IPS-15b (cell line): Measurements from ENCODE around the gene DENND1B.

Experiments used
- H3K27me3 ChIP-seq: one replicate; pipeline ENCODE4 v1.6.1; 2013; ENCODE audit warnings: low read length; ENCODE audit not compliant: control insufficient read depth, insufficient read depth
- H3K36me3 ChIP-seq: one replicate; pipeline ENCODE4 v1.6.1; 2013; ENCODE audit warnings: low read length; ENCODE audit not compliant: control insufficient read depth, insufficient read depth
- H3K4me1 ChIP-seq: one replicate; pipeline ENCODE4 v1.6.1; 2013; ENCODE audit warnings: mild to moderate bottlenecking, low read length; ENCODE audit not compliant: control insufficient read depth, insufficient read depth
- H3K4me3 ChIP-seq: one replicate; pipeline ENCODE4 v1.5.1; 2013; ENCODE audit warnings: low read depth, low read length
- H3K9ac ChIP-seq: one replicate; pipeline ENCODE4 v1.6.1; 2013; ENCODE audit warnings: low read depth, mild to moderate bottlenecking, low read length
- H3K9me3 ChIP-seq: one replicate; pipeline ENCODE4 v1.6.1; 2013; ENCODE audit warnings: mild to moderate bottlenecking, low read length; ENCODE audit not compliant: control insufficient read depth, insufficient read depth

The DENND1B gene, protein sequence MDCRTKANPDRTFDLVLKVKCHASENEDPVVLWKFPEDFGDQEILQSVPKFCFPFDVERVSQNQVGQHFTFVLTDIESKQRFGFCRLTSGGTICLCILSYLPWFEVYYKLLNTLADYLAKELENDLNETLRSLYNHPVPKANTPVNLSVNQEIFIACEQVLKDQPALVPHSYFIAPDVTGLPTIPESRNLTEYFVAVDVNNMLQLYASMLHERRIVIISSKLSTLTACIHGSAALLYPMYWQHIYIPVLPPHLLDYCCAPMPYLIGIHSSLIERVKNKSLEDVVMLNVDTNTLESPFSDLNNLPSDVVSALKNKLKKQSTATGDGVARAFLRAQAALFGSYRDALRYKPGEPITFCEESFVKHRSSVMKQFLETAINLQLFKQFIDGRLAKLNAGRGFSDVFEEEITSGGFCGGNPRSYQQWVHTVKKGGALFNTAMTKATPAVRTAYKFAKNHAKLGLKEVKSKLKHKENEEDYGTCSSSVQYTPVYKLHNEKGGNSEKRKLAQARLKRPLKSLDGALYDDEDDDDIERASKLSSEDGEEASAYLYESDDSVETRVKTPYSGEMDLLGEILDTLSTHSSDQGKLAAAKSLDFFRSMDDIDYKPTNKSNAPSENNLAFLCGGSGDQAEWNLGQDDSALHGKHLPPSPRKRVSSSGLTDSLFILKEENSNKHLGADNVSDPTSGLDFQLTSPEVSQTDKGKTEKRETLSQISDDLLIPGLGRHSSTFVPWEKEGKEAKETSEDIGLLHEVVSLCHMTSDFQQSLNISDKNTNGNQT

DNA sequence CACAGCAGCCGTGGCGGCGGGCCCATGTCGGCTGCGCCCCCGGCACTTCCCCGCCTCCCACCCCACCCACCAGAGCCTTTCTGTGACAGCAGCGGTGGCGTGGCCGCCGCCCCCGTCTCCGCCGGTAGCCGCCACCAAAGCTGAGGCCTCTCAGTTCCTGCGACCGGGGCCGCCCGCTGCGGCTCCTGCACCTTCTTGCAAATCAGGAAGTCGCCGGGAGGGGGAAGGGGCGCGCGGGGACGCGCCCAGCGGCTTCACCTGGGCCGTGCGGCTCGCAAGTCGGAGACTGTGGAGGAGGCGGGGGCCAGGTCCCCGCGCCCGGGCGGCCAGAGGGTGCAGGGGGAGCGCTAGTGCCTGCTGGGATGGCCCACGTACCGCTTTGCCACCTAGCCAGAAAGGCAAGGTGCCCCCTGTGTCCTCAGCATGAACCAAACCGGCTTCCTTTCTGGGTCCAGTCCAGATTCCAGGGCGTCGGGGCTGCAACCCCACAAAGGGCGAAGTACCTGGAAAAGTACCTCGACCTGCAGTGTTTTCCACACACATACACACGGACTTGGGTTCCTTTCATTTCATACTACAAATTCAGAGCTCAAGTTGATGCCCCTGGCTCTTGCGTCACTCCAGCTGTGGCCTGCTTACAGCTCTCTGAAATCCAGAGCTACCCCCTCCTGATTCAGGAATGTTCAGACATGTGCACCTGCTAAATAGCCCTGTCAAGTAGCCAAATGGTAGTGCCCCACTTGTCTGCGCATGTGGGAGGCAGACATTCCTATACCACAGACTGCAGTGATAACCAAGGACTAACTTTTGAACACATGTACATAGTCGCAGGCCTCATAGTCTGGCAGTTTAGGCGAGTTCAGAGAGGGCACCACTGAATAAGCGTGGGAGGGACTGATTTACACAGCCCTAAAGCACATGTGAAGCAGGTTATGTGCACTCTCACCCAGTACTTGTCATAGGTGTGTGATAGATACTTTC is at the start of gene DENND1B:
TSS of gene DENND1B (minus strand) at position 199 of the 981 bp plus-strand sequence. CDS start 325 bp downstream, outside the sequence.
- H3K9ac ChIP-seq, result peak within 1 kb of the TSS; percentile 57
- H3K9me3 ChIP-seq, result no peaks in the 10 kb centered on the region
- H3K4me1 ChIP-seq, result peaks cover 9% of the 10 kb centered on the region
- no peaks in the 10 kb centered on the region for H3K36me3 ChIP-seq
- H3K4me3 ChIP-seq, result peak within 1 kb of the TSS; percentile 55
- peaks cover 26% of the 10 kb centered on the region for H3K27me3 ChIP-seq

DNA sequence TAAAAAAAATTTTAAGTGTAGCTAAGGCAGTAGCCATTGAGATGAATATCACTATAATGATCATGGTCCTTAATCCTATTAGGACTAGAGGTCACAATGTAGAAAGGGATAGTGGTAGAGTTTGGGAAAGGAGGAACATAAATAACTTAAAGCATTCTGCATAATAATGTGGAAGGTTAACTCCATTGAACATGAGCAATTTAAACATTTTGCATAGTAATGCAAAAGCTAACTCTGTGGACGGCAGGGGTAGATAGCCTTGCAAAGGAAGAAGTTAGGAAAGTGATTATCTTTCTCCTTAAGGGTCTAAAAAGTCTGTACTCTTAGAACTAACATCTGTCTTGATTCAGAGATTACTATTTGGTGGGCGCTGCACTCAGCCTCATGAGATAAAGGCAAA is 39.0 kb upstream of the DENND1B start:
- Histone ChIP-seq H3K4me1 (peaks cover 43% of the 10 kb centered on the region), H3K9ac (no peak overlapping the region), H3K36me3 (no peaks in the 10 kb centered on the region), H3K9me3 (no peaks in the 10 kb centered on the region), H3K4me3 (no peak overlapping the region), H3K27me3 (peaks cover 13% of the 10 kb centered on the region)

DNA sequence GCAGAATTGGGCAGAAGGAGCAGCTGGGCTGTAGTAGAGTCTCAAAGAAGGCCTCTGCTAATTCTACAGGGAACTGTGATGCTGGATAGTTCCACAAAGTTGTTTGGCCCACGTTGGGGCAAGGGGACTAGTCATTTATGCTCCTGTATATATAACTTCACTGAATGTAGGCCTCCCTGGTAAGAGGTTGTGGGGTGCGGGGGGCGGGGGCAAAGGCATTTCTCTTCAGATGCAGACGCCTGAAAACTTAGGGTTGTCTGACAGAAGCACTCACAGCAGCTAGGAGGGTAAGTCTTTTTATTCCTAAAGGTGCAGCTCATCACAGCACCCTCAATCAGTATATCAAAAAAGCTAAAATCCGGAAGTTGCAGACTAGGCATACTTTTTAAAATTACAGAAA is 38.5 kb upstream of the DENND1B start:
- Histone ChIP-seq H3K9me3 (no peaks in the 10 kb centered on the region), H3K4me1 (peaks cover 49% of the 10 kb centered on the region), H3K36me3 (no peaks in the 10 kb centered on the region), H3K27me3 (peaks cover 13% of the 10 kb centered on the region), H3K4me3 (no peak overlapping the region), H3K9ac (no peak overlapping the region)

DNA sequence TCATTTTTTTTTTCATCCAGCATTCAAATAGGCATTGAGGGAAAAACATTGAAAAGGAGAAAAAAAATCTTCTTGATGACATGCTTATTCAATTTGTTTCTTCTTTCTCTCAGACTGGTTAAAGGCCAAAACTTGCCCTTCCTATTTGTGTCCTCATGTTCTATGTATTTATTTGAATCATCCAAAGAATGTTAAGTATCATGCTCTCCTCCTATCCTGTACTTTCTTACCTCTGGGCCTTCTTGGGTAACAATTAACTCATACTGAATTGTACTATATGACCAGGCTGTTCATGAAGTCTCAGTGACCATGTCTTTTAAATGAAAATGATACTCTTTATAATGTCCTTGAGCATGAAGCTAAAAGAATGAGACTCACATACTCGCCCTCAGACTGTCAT is 36.5 kb upstream of the DENND1B start:
- Histone ChIP-seq H3K9me3 (no peaks in the 10 kb centered on the region), H3K9ac (no peak overlapping the region), H3K4me1 (peaks cover 52% of the 10 kb centered on the region), H3K4me3 (no peak overlapping the region), H3K27me3 (peaks cover 9% of the 10 kb centered on the region), H3K36me3 (no peaks in the 10 kb centered on the region)

DNA sequence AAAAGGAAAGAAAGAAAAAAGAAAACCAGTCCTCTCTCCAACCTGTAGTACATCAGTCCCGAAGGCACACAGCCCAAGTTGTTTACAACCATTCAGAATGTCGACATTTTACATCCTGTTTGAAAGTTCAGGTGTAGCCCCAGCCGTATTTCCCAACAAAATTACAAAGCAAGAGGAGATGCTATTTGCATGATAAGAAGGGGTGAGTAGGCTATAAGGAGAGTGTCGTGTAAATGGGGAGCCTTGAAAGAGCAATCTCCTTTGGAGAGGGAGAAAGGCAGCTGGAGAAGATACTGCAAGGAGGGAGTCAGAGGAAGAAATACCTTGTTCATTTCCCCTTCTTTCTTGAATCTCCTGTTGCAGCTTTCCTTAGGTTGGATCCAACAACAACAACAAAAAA is 35.5 kb upstream of the DENND1B start:
- Histone ChIP-seq H3K9ac (no peak overlapping the region), H3K4me3 (no peak overlapping the region), H3K27me3 (peaks cover 6% of the 10 kb centered on the region), H3K4me1 (peaks cover 50% of the 10 kb centered on the region), H3K36me3 (no peaks in the 10 kb centered on the region), H3K9me3 (no peaks in the 10 kb centered on the region)

DNA sequence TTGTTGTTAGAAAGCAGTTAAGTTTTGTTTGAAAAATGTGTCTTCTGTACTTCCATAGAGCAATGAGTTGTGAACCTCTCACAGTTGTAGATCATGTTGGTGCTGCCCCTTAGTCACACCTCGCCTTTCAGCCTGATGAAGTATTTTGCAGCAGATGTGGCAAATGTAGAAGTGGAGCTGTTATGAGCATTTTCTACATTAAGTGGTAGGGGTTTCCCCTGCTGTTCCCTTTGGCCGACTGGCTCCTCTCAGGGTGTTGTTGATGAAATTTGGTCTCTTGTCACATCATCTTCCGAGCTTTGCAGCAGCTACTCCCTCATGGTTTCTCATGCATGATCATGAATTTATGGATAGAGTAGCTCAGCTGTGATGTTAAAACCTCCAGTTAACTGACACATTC is 33.6 kb upstream of the DENND1B start:
- H3K36me3 ChIP-seq, result no peaks in the 10 kb centered on the region
- no peak overlapping the region for H3K9ac ChIP-seq
- H3K4me1 ChIP-seq, result peaks cover 40% of the 10 kb centered on the region
- no peaks in the 10 kb centered on the region for H3K27me3 ChIP-seq
- H3K9me3 ChIP-seq, result no peaks in the 10 kb centered on the region
- H3K4me3 ChIP-seq, result no peak overlapping the region

DNA sequence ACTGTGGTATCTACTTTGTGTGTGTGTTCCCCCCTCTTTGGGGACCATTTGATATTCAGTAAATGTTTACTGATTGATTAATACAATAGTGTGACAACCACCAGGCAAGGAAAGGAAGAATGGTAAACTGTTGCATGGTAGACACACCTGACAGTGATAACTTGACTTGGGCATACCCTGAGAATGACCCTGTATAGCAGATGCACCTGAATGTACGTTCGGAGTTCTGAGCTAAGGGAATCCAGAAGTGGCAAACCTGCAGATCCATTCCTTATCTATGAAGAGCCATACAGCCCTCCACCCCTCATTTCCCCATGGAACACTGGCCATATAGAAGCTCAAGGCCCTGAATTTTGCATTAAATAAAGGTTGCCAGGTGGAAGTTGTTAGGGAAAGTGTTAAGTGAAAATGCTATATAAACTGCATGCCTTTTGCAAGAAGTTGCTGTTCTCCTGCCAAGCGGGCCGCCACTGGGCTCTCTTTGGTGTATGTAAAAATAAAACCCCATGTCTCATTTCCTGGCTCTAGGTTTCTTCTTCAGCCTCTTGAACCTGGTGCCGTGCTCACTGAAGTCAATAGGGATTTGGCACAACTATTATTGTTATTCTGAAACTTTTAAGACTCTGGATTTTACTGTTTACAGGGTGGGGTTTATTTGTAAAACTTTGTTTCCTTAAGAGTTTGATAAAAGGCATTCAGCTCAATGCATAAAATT is 32.6 kb upstream of the DENND1B start:
- Histone ChIP-seq H3K9me3 (no peaks in the 10 kb centered on the region), H3K36me3 (no peaks in the 10 kb centered on the region), H3K27me3 (no peaks in the 10 kb centered on the region), H3K4me1 (peaks cover 31% of the 10 kb centered on the region), H3K9ac (no peak overlapping the region), H3K4me3 (no peak overlapping the region)

DNA sequence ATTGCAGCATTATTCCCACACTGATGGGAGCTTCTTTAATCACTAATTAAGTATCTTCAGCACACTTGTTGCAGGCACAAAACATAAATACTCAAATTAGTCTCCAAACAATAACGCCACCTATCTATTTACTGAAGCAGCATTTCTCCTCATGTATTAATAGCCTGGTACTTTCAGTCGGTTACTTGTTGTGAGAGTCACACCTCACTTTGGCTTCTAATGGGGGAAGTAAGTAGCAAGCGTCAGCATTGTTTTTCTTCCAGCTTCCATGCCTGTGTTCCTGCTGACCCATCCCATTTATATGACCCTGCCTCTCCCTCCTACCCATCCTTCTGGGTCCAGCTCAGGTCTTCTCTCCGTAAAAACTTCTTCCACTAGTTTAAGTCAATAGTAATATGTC is 31.9 kb upstream of the DENND1B start:
- Histone ChIP-seq H3K9me3 (no peaks in the 10 kb centered on the region), H3K4me3 (no peak overlapping the region), H3K27me3 (no peaks in the 10 kb centered on the region), H3K4me1 (peaks cover 30% of the 10 kb centered on the region), H3K36me3 (no peaks in the 10 kb centered on the region), H3K9ac (no peak overlapping the region)

DNA sequence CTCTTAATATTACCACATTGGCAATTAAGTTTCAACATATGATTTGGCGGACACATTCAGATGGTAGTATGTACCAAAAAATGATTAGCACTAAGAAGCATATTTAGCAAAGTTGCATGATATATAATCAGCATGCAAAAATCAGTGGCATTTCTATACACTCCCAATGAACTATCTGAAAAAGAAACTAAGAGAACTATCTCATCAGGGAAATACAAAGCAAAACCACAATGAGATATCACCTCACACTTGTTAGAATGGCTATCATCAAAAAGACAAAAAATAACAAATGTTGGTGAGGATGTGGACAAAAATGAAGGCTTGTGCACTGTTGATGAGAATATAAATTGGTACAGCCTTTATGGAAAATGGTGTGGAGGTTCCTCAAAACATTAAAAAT is 31.4 kb upstream of the DENND1B start:
- no peaks in the 10 kb centered on the region for H3K9me3 ChIP-seq
- H3K9ac ChIP-seq, result no peak overlapping the region
- H3K27me3 ChIP-seq, result peaks cover 2% of the 10 kb centered on the region
- H3K4me1 ChIP-seq, result peaks cover 26% of the 10 kb centered on the region
- no peaks in the 10 kb centered on the region for H3K36me3 ChIP-seq
- no peak overlapping the region for H3K4me3 ChIP-seq

DNA sequence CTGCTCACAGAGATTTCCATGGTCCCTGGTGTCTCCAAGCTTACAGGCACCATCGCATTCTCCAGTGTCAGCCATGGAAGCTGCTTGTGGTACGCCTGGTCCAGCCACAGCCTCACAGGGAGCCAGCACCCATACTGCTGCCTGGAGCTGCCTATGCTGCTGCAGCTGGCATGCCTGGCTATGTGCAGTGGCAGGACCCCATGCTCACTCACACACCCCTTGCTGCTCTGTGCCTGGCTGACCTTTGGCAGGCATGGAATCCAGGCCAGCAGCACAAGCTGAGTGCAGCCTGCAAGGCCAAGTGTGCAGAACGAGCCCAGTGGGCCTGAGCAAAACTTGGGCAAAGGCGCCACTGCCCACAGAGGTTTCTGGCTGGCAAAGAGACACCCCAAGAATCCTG is 26.4 kb upstream of the DENND1B start:
- peaks cover 7% of the 10 kb centered on the region for H3K27me3 ChIP-seq
- no peaks in the 10 kb centered on the region for H3K36me3 ChIP-seq
- peaks cover 5% of the 10 kb centered on the region for H3K9me3 ChIP-seq
- H3K4me1 ChIP-seq, result no peaks in the 10 kb centered on the region
- no peak overlapping the region for H3K9ac ChIP-seq
- no peak overlapping the region for H3K4me3 ChIP-seq

DNA sequence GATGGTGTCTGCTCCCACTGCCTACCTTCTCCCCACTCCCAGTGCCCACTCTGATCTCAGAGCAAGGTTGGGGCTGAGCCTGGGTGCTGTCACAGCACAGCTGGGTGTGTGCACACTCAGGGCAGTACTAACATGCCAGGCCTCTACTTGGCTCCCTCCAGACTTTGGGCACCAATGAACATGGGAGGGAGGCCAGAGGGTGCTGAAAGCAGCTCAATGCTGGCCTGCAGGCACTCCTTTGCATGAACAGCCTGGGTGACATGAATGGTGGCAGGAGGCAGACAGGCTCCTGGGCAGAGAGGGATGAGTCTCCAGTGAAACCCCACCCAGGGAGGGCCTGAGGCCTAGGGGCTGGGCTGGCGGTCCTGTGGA is 25.8 kb upstream of the DENND1B start:
- no peak overlapping the region for H3K9ac ChIP-seq
- H3K9me3 ChIP-seq, result peaks cover 5% of the 10 kb centered on the region
- no peaks in the 10 kb centered on the region for H3K36me3 ChIP-seq
- H3K4me3 ChIP-seq, result no peak overlapping the region
- no peaks in the 10 kb centered on the region for H3K4me1 ChIP-seq
- peaks cover 7% of the 10 kb centered on the region for H3K27me3 ChIP-seq
